ENCODE data around the gene SELENOO. TPM values are rescaled to one million over a fixed set of nuclear protein-coding genes. Genes with fewer than 3 reads are reported as not detected.

The SELENOO gene
- total and polyA plus RNA-seq, 4 donors = 15.6 to 30.3 (median 24.1) TPM

- Histone ChIP-seq H3K4me1 (ENCODE audit: control insufficient read depth in 5 of 5, insufficient read depth in 5 of 5, low read length in 5 of 5) (no peaks in the 10 kb centered on the region), H3K9me3 (ENCODE audit: control insufficient read depth in 4 of 4, insufficient read depth in 3 of 4, low read length in 3 of 4) (no peaks in the 10 kb centered on the region), H3K27ac (ENCODE audit: low read depth in 1 of 2, low read length in 1 of 2) (no peak overlapping the region), H3K36me3 (ENCODE audit: control insufficient read depth in 4 of 4, insufficient read depth in 4 of 4, low read length in 4 of 4) (peaks cover 4 to 73% (median 28%) of the 10 kb centered on the region in 4 donors), H3K27me3 (ENCODE audit: control insufficient read depth in 3 of 3, insufficient read depth in 3 of 3, low read length in 2 of 3) (no peaks in the 10 kb centered on the region), H3K9ac (ENCODE audit: insufficient read depth in 1 of 2, low read length in 2 of 2) (no peak overlapping the region), H3K4me3 (no peak overlapping the region)
- TF ChIP-seq CTCF (IDR thresholded peaks at IDR 0.05; ENCODE audit: control extremely low read depth, extremely low read depth) = no peak
- 95% methylated on average over 18 of the region's 18 CpGs for WGBS, 2 donors
- DNase-seq = no peak
- no peak for ATAC-seq (ENCODE audit: insufficient read depth, low FRiP score)
These were observed 26.0 kb downstream of the SELENOO start for GRCh38 chr22:50226875-50227165.

GRCh38 chr22:50227579-50228215 lies 26.9 kb downstream of the SELENOO start:
- no peak for TF ChIP-seq CTCF (IDR thresholded peaks at IDR 0.05; ENCODE audit: control extremely low read depth, extremely low read depth)
- H3K4me3 ChIP-seq = no peak overlapping the region
- H3K4me1 ChIP-seq (ENCODE audit: control insufficient read depth in 5 of 5, insufficient read depth in 5 of 5, low read length in 5 of 5) = no peaks in the 10 kb centered on the region
- no peak overlapping the region for H3K9ac ChIP-seq (ENCODE audit: insufficient read depth in 1 of 2, low read length in 2 of 2)
- H3K27me3 ChIP-seq (ENCODE audit: control insufficient read depth in 3 of 3, insufficient read depth in 3 of 3, low read length in 2 of 3) = no peaks in the 10 kb centered on the region
- ATAC-seq (ENCODE audit: insufficient read depth, low FRiP score) (no peak), DNase-seq (no peak)
- 96 to 100% methylated on average over 18 to 25 of the region's 25 CpGs for WGBS, 2 donors
- H3K9me3 ChIP-seq (ENCODE audit: control insufficient read depth in 4 of 4, insufficient read depth in 3 of 4, low read length in 3 of 4) = no peaks in the 10 kb centered on the region
- no peak overlapping the region for H3K27ac ChIP-seq (ENCODE audit: low read depth in 1 of 2, low read length in 1 of 2)
- H3K36me3 ChIP-seq (ENCODE audit: control insufficient read depth in 4 of 4, insufficient read depth in 4 of 4, low read length in 4 of 4) = peaks cover 4 to 70% (median 27%) of the 10 kb centered on the region in 4 donors

GRCh38 chr22:50228366-50228765 lies 27.6 kb downstream of the SELENOO start:
- peaks cover 4 to 70% (median 25%) of the 10 kb centered on the region in 4 donors for H3K36me3 ChIP-seq (ENCODE audit: control insufficient read depth in 4 of 4, insufficient read depth in 4 of 4, low read length in 4 of 4)
- no peak for ATAC-seq (ENCODE audit: insufficient read depth, low FRiP score)
- H3K27me3 ChIP-seq (ENCODE audit: control insufficient read depth in 3 of 3, insufficient read depth in 3 of 3, low read length in 2 of 3) = no peaks in the 10 kb centered on the region
- DNase-seq = no peak
- no peaks in the 10 kb centered on the region for H3K4me1 ChIP-seq (ENCODE audit: control insufficient read depth in 5 of 5, insufficient read depth in 5 of 5, low read length in 5 of 5)
- no peak overlapping the region for H3K27ac ChIP-seq (ENCODE audit: low read depth in 1 of 2, low read length in 1 of 2)
- no peak overlapping the region for H3K4me3 ChIP-seq
- H3K9me3 ChIP-seq (ENCODE audit: control insufficient read depth in 4 of 4, insufficient read depth in 3 of 4, low read length in 3 of 4) = no peaks in the 10 kb centered on the region
- WGBS, 2 donors = 97 to 100% methylated on average over 9 of the region's 9 CpGs
- TF ChIP-seq CTCF (IDR thresholded peaks at IDR 0.05; ENCODE audit: control extremely low read depth, extremely low read depth) = no peak
- no peak overlapping the region for H3K9ac ChIP-seq (ENCODE audit: insufficient read depth in 1 of 2, low read length in 2 of 2)

GRCh38 chr22:50229370-50229769 lies 28.6 kb downstream of the SELENOO start:
- H3K9ac ChIP-seq (ENCODE audit: insufficient read depth in 1 of 2, low read length in 2 of 2) = no peak overlapping the region
- ATAC-seq (ENCODE audit: insufficient read depth, low FRiP score) (no peak), DNase-seq (no peak)
- peaks cover 0 to 63% (median 21%) of the 10 kb centered on the region in 4 donors for H3K36me3 ChIP-seq (ENCODE audit: control insufficient read depth in 4 of 4, insufficient read depth in 4 of 4, low read length in 4 of 4)
- 97% methylated on average over 16 of the region's 16 CpGs for WGBS, 2 donors
- H3K4me3 ChIP-seq = no peak overlapping the region
- no peaks in the 10 kb centered on the region for H3K27me3 ChIP-seq (ENCODE audit: control insufficient read depth in 3 of 3, insufficient read depth in 3 of 3, low read length in 2 of 3)
- H3K4me1 ChIP-seq (ENCODE audit: control insufficient read depth in 5 of 5, insufficient read depth in 5 of 5, low read length in 5 of 5) = no peaks in the 10 kb centered on the region
- H3K27ac ChIP-seq (ENCODE audit: low read depth in 1 of 2, low read length in 1 of 2) = no peak overlapping the region
- no peak for TF ChIP-seq CTCF (IDR thresholded peaks at IDR 0.05; ENCODE audit: control extremely low read depth, extremely low read depth)
- no peaks in the 10 kb centered on the region for H3K9me3 ChIP-seq (ENCODE audit: control insufficient read depth in 4 of 4, insufficient read depth in 3 of 4, low read length in 3 of 4)

Data from lung (tissue), 12 donors.